Neural progenitor cell (in vitro differentiated cells): ENCODE data around the gene IGFL3. TPM values are rescaled to one million over a fixed set of nuclear protein-coding genes. Genes with fewer than 3 reads are reported as not detected.

Experiments used
- DNase-seq: peaks from one replicate; pipeline ENCODE4 v3.0.0-alpha.2; 2016; ENCODE audit warnings: low spot score
- H2AFZ ChIP-seq: fragments of 200-600 bp; sonication (generic); replicated peaks from 2 replicates; pipeline ENCODE4 v1.6.1; 2016; ENCODE audit warnings: antibody characterized with exemption
- H3F3A ChIP-seq: fragments of 200-600 bp; sonication (generic); 2 replicates; pipeline ENCODE4 v1.6.1; 2016; ENCODE audit warnings: antibody characterized with exemption, low read depth
- H3K27ac ChIP-seq: fragments of 200-600 bp; sonication (generic); 2 replicates; pipeline ENCODE4 v1.5.1; 2016; ENCODE audit warnings: mild to moderate bottlenecking
- H3K27me3 ChIP-seq: fragments of 200-600 bp; sonication (generic); 2 replicates; pipeline ENCODE4 v1.6.1; 2016; ENCODE audit warnings: mild to moderate bottlenecking, moderate library complexity
- H3K36me3 ChIP-seq: fragments of 200-600 bp; sonication (generic); 2 replicates; pipeline ENCODE4 v1.5.1; 2016
- H3K4me1 ChIP-seq: fragments of 200-600 bp; sonication (generic); 2 replicates; pipeline ENCODE4 v1.6.1; 2016; ENCODE audit warnings: mixed run types
- H3K4me2 ChIP-seq: fragments of 200-600 bp; sonication (generic); 2 replicates; pipeline ENCODE4 v1.6.1; 2016
- H3K4me3 ChIP-seq: fragments of 200-600 bp; sonication (generic); 2 replicates; pipeline ENCODE4 v1.5.1; 2016
- H3K79me2 ChIP-seq: fragments of 200-600 bp; sonication (generic); 2 replicates; pipeline ENCODE4 v1.6.1; 2016; ENCODE audit warnings: low read depth
- H3K9ac ChIP-seq: fragments of 200-600 bp; sonication (generic); 2 replicates; pipeline ENCODE4 v1.6.1; 2016
- H3K9me3 ChIP-seq: fragments of 200-600 bp; sonication (generic); 2 replicates; pipeline ENCODE4 v1.5.1; 2016; ENCODE audit warnings: low read depth
- H4K20me1 ChIP-seq: fragments of 200-600 bp; sonication (generic); 2 replicates; pipeline ENCODE4 v1.6.1; 2016; ENCODE audit warnings: low read depth
- H3K27ac Mint-ChIP-seq: 3 replicates; pipeline ENCODE4 v1.8.0; 2021; ENCODE audit warnings: mixed read lengths
- H3K27me3 Mint-ChIP-seq: 2 replicates; pipeline ENCODE4 v1.8.0; 2022; ENCODE audit warnings: low read depth, mild to moderate bottlenecking, inconsistent platforms, moderate library complexity, mixed read lengths; ENCODE audit not compliant: insufficient read depth
- H3K36me3 Mint-ChIP-seq: 3 replicates; pipeline ENCODE4 v1.8.0; 2021; ENCODE audit warnings: mixed read lengths
- H3K4me1 Mint-ChIP-seq: 3 replicates; pipeline ENCODE4 v1.8.0; 2021; ENCODE audit warnings: mixed read lengths
- H3K4me3 Mint-ChIP-seq: 3 replicates; pipeline ENCODE4 v1.8.0; 2021; ENCODE audit warnings: mild to moderate bottlenecking, moderate library complexity, mixed read lengths
- H3K9me3 Mint-ChIP-seq: 3 replicates; pipeline ENCODE4 v1.8.0; 2020; ENCODE audit warnings: mixed read lengths
- CTCF ChIP-seq: fragments of 200-600 bp; sonication (generic); IDR thresholded peaks from 2 replicates; pipeline ENCODE4 v1.5.1; 2017; ENCODE audit warnings: antibody characterized with exemption, mild to moderate bottlenecking
- EZH2 ChIP-seq: fragments of 200-600 bp; sonication (generic); IDR thresholded peaks from 2 replicates; pipeline ENCODE4 v1.6.1; 2017; ENCODE audit warnings: antibody characterized with exemption, mild to moderate bottlenecking, moderate library complexity
- EZH2phosphoT487 ChIP-seq: fragments of 200-600 bp; sonication (generic); IDR thresholded peaks from 2 replicates; pipeline ENCODE4 v1.6.1; 2017; ENCODE audit warnings: antibody characterized with exemption
- total RNA-seq: library from RNA; depleted of rRNA; stranded (reverse); fragments of >200 nt; gene quantifications from 2 replicates; pipeline ENCODE4 v1.2.3, GENCODE V29; 2015; ENCODE audit warnings: low replicate concordance

IGFL3 gene
- total RNA-seq, 1 donor from 2014 or later: not detected

- no peak within 1 kb of the TSS for H3K4me3 ChIP-seq
- H2AFZ ChIP-seq: no peak within 1 kb of the TSS
- H4K20me1 ChIP-seq: no peaks in the 10 kb centered on the region
- no peaks in the 10 kb centered on the region for H3K27me3 ChIP-seq
- Mint-ChIP-seq H3K9me3 (no peaks in the 10 kb centered on the region), H3K27ac (no peak within 1 kb of the TSS), H3K4me3 (no peak within 1 kb of the TSS), H3K27me3 (peaks cover 2% of the 10 kb centered on the region), H3K36me3 (no peaks in the 10 kb centered on the region), H3K4me1 (no peaks in the 10 kb centered on the region)
- H3K36me3 ChIP-seq: no peaks in the 10 kb centered on the region
- H3K79me2 ChIP-seq: no peaks in the 10 kb centered on the region
- no peak within 1 kb of the TSS for H3K4me2 ChIP-seq
- no peaks in the 10 kb centered on the region for H3K9me3 ChIP-seq
- no peak for DNase-seq
- no peak within 1 kb of the TSS for H3K27ac ChIP-seq
- H3F3A ChIP-seq: no peaks in the 10 kb centered on the region
- no peaks in the 10 kb centered on the region for H3K4me1 ChIP-seq
- no peak within 1 kb of the TSS for H3K9ac ChIP-seq
- TF ChIP-seq EZH2 (no peak), EZH2phosphoT487 (no peak), CTCF (no peak)
These were observed 23.4 kb upstream of the IGFL3 start, which contains the start of gene IGFL2 for GRCh38 chr19:46147791-46148288. Gene IGFL2, plus strand, starts transcription at chr19:46148238. Its CDS starts 41 bp downstream, at chr19:46148279.

GRCh38 chr19:46147166-46147740 is 22.8 kb upstream of the IGFL3 start:
- no peaks in the 10 kb centered on the region for H3K9me3 Mint-ChIP-seq
- no peaks in the 10 kb centered on the region for H3K9me3 ChIP-seq
- no peak overlapping the region for H3K4me3 ChIP-seq
- no peaks in the 10 kb centered on the region for H4K20me1 ChIP-seq
- H3K36me3 ChIP-seq: no peaks in the 10 kb centered on the region
- H3K4me1 ChIP-seq: no peaks in the 10 kb centered on the region
- no peak overlapping the region for H3K9ac ChIP-seq
- no peak overlapping the region for H2AFZ ChIP-seq
- DNase-seq: no peak
- no peak overlapping the region for H3K4me2 ChIP-seq
- no peaks in the 10 kb centered on the region for H3K36me3 Mint-ChIP-seq
- H3K27me3 Mint-ChIP-seq: peaks cover 2% of the 10 kb centered on the region
- H3K27ac ChIP-seq: no peak overlapping the region
- no peak overlapping the region for H3K4me3 Mint-ChIP-seq
- no peaks in the 10 kb centered on the region for H3F3A ChIP-seq
- no peaks in the 10 kb centered on the region for H3K4me1 Mint-ChIP-seq
- TF ChIP-seq CTCF (no peak), EZH2phosphoT487 (no peak), EZH2 (no peak)
- H3K27ac Mint-ChIP-seq: no peak overlapping the region
- no peaks in the 10 kb centered on the region for H3K79me2 ChIP-seq
- no peaks in the 10 kb centered on the region for H3K27me3 ChIP-seq

- H3K4me2 ChIP-seq: no peak overlapping the region
- no peak overlapping the region for H3K27ac ChIP-seq
- H3K27me3 Mint-ChIP-seq: peaks cover 2% of the 10 kb centered on the region
- DNase-seq: no peak
- no peak overlapping the region for H3K4me3 ChIP-seq
- H3K36me3 ChIP-seq: no peaks in the 10 kb centered on the region
- no peaks in the 10 kb centered on the region for H3K36me3 Mint-ChIP-seq
- H3K4me1 ChIP-seq: no peaks in the 10 kb centered on the region
- no peaks in the 10 kb centered on the region for H3F3A ChIP-seq
- H3K9me3 Mint-ChIP-seq: no peaks in the 10 kb centered on the region
- no peaks in the 10 kb centered on the region for H3K27me3 ChIP-seq
- no peak for TF ChIP-seq EZH2phosphoT487
- TF ChIP-seq CTCF: no peak
- no peak for TF ChIP-seq EZH2
- H3K4me1 Mint-ChIP-seq: no peaks in the 10 kb centered on the region
- H3K9me3 ChIP-seq: no peaks in the 10 kb centered on the region
- no peak overlapping the region for H3K4me3 Mint-ChIP-seq
- no peaks in the 10 kb centered on the region for H3K79me2 ChIP-seq
- no peak overlapping the region for H3K9ac ChIP-seq
- no peaks in the 10 kb centered on the region for H4K20me1 ChIP-seq
- no peak overlapping the region for H3K27ac Mint-ChIP-seq
- H2AFZ ChIP-seq: no peak overlapping the region
These were observed 20.3 kb upstream of the IGFL3 start for GRCh38 chr19:46144756-46145155.
